Ishikawa (cell line): ENCODE measurements around the gene CD200R1L.

ENCODE experiments used
- CEBPB ChIP-seq: IDR thresholded peaks from 2 replicates; pipeline ENCODE4 v1.6.1; 2012
- CREB1 ChIP-seq: IDR thresholded peaks from 2 replicates; pipeline ENCODE4 v1.6.1; 2012; ENCODE audit warnings: low read depth
- EGR1 ChIP-seq: IDR thresholded peaks from 2 replicates; pipeline ENCODE4 v1.6.1; 2012
- EP300 ChIP-seq: IDR thresholded peaks from 2 replicates; pipeline ENCODE4 v1.6.1; 2012; ENCODE audit warnings: borderline replicate concordance
- FOXM1 ChIP-seq: IDR thresholded peaks from 2 replicates; pipeline ENCODE4 v1.6.1; 2012; ENCODE audit warnings: low read depth, borderline replicate concordance
- MAX ChIP-seq: IDR thresholded peaks from 2 replicates; pipeline ENCODE4 v1.6.1; 2012
- NFIC ChIP-seq: IDR thresholded peaks from 2 replicates; pipeline ENCODE4 v1.6.1; 2012
- RAD21 ChIP-seq: IDR thresholded peaks from 2 replicates; pipeline ENCODE4 v1.6.1; 2012; ENCODE audit warnings: low read depth
- REST ChIP-seq: IDR thresholded peaks from 2 replicates; pipeline ENCODE4 v1.6.1; 2012; ENCODE audit warnings: low read depth, mild to moderate bottlenecking
- TAF1 ChIP-seq: IDR thresholded peaks from 2 replicates; pipeline ENCODE4 v1.6.1; 2012; ENCODE audit warnings: low read depth, mild to moderate bottlenecking
- TCF12 ChIP-seq: IDR thresholded peaks from 2 replicates; pipeline ENCODE4 v1.6.1; 2012; ENCODE audit warnings: low read depth
- TEAD4 ChIP-seq: IDR thresholded peaks from 2 replicates; pipeline ENCODE4 v1.6.1; 2012
- USF1 ChIP-seq: IDR thresholded peaks from 2 replicates; pipeline ENCODE4 v1.6.1; 2012
- YY1 ChIP-seq: IDR thresholded peaks from 2 replicates; pipeline ENCODE4 v1.6.1; 2012; ENCODE audit warnings: low read depth
- ZBTB7A ChIP-seq: IDR thresholded peaks from 2 replicates; pipeline ENCODE4 v1.6.1; 2012; ENCODE audit warnings: low read depth

Gene CD200R1L

GRCh38 chr3:112804021-112804420 is 42.6 kb downstream of the CD200R1L start:
- no peak for TF ChIP-seq RAD21
- TF ChIP-seq ZBTB7A = no peak
- TF ChIP-seq CREB1 = no peak

GRCh38 chr3:112803467-112803866 is 43.2 kb downstream of the CD200R1L start:
- TF ChIP-seq RAD21 (no peak), ZBTB7A (no peak), TEAD4 (no peak), MAX (no peak), NFIC (no peak), TCF12 (no peak), EP300 (no peak), CREB1 (no peak), USF1 (no peak), CEBPB (no peak)

- TF ChIP-seq TEAD4 = no peak
- no peak for TF ChIP-seq RAD21
- no peak for TF ChIP-seq TCF12
- TF ChIP-seq CEBPB = no peak
- TF ChIP-seq EP300 = no peak
- TF ChIP-seq NFIC = no peak
- TF ChIP-seq REST = no peak
- TF ChIP-seq TAF1 = no peak
- TF ChIP-seq CREB1 = no peak
- no peak for TF ChIP-seq YY1
- no peak for TF ChIP-seq EGR1
- TF ChIP-seq MAX = no peak
- TF ChIP-seq ZBTB7A = no peak
- TF ChIP-seq FOXM1 = no peak
- no peak for TF ChIP-seq USF1
Observed at GRCh38 chr3:112802338-112802737, 44.3 kb downstream of the CD200R1L start.

- TF ChIP-seq USF1 (no peak), REST (no peak), CREB1 (no peak), EGR1 (no peak), TCF12 (no peak), TEAD4 (no peak), TAF1 (no peak), MAX (no peak), CEBPB (no peak), NFIC (no peak), FOXM1 (no peak), YY1 (no peak), RAD21 (no peak), ZBTB7A (no peak), EP300 (no peak)
Observed at GRCh38 chr3:112799946-112800345, 46.7 kb downstream of the CD200R1L start.

- TF ChIP-seq YY1 = no peak
- no peak for TF ChIP-seq CREB1
- TF ChIP-seq TCF12 = no peak
- TF ChIP-seq USF1 = no peak
- TF ChIP-seq TEAD4 = no peak
- TF ChIP-seq CEBPB = no peak
- TF ChIP-seq RAD21 = no peak
- no peak for TF ChIP-seq NFIC
- TF ChIP-seq FOXM1 = no peak
- TF ChIP-seq EP300 = no peak
- no peak for TF ChIP-seq TAF1
- no peak for TF ChIP-seq ZBTB7A
- TF ChIP-seq EGR1 = no peak
- no peak for TF ChIP-seq MAX
- TF ChIP-seq REST = no peak
Observed at GRCh38 chr3:112794622-112795172, 52.0 kb downstream of the CD200R1L start.
